HCT116 (cell line): ENCODE results near the gene SGMS1. TPM values are rescaled to one million over a fixed set of nuclear protein-coding genes. Genes with fewer than 3 reads are reported as not detected.

Source experiments
- ATAC-seq: fragments of 200-7000 bp; cut with Tn5 transposase; 2 replicates; pipeline ENCODE4 v1.9.1; 2020; ENCODE audit warnings: mild to moderate bottlenecking, moderate library complexity
- BruUV-seq: library from RNA; stranded (reverse); fragments of 400-500 nt; replicated peaks from 2 replicates; lab custom pipeline; 2021; lab: Mats Ljungman, UMichigan
- CTCF ChIA-PET: fragments of 300-600 bp; sonication (Branson Sonifier 250); formaldehyde crosslinking; loops from one replicate; lab custom pipeline; 2021; ENCODE audit warnings: antibody characterized with exemption; lab: Charles Lee
- POLR2A ChIA-PET: fragments of 300-600, 350-600 bp; sonication (Branson Sonifier 250); formaldehyde crosslinking; loops from one replicate; lab custom pipeline; 2021; ENCODE audit warnings: antibody characterized with exemption; lab: Charles Lee
- RAD21 ChIA-PET, 2 experiments: fragments of 300-600 bp; sonication (Branson Sonifier 250); formaldehyde crosslinking; loops; one replicate each; lab custom pipeline; 2023; ENCODE audit warnings: low total read pairs in 2 of 2; ENCODE audit not compliant: uncharacterized antibody in 2 of 2, unreplicated experiment in 2 of 2, low non-redundant PET in 1 of 2; lab: Charles Lee
- DNase-seq: peaks from one replicate; pipeline ENCODE4 v3.0.0-alpha.2; 2010; ENCODE audit warnings: low read depth, low spot score
- H2AFZ ChIP-seq: fragments of 200-600 bp; shearing (Covaris generic), sonication (generic); 2 replicates; pipeline ENCODE4 v1.6.1; 2017; ENCODE audit warnings: low read depth, mixed run types, mixed read lengths, antibody characterized with exemption, low read length; ENCODE audit not compliant: poor library complexity, severe bottlenecking
- H3K27ac ChIP-seq: 2 replicates; pipeline ENCODE4 v1.5.1; 2012; ENCODE audit warnings: low read depth, low read length
- H3K27me3 ChIP-seq: fragments of 200-600 bp; sonication (generic); 2 replicates; pipeline ENCODE4 v1.6.1; 2016; ENCODE audit warnings: mixed run types, low read length, mixed read lengths; ENCODE audit not compliant: insufficient read depth
- H3K36me3 ChIP-seq, 2 experiments: fragments of 200-500 bp in 1 of 2; fragments of 200-600 bp in 1 of 2; sonication (Bioruptor generic) in 1 of 2; sonication (generic) in 1 of 2; 2 replicates each; pipeline versions ENCODE4 v1.5.1 to v1.6.1; 2014 to 2016; ENCODE audit warnings: low read length in 2 of 2, inconsistent platforms in 1 of 2, mixed read lengths in 1 of 2, mixed run types in 1 of 2; ENCODE audit not compliant: insufficient read depth in 2 of 2, control insufficient read depth in 1 of 2
- H3K4me1 ChIP-seq, 2 experiments: fragments of 200-600 bp in 1 of 2; sonication (generic) in 1 of 2; 2 replicates each; pipeline versions ENCODE4 v1.5.1 to v1.6.1; 2012 to 2017; ENCODE audit warnings: low read length in 2 of 2, inconsistent platforms in 1 of 2, mild to moderate bottlenecking in 1 of 2, mixed read lengths in 1 of 2, mixed run types in 1 of 2, moderate library complexity in 1 of 2; ENCODE audit not compliant: insufficient read depth in 2 of 2, control insufficient read depth in 1 of 2
- H3K4me2 ChIP-seq: fragments of 200-600 bp; sonication (generic); 2 replicates; pipeline ENCODE4 v1.6.1; 2017; ENCODE audit warnings: mixed run types, low read length, mixed read lengths
- H3K4me3 ChIP-seq, 2 experiments: fragments of 200-600 bp in 1 of 2; sonication (generic) in 1 of 2; replicated peaks in 1 of 2; 2 replicates each; pipeline ENCODE4 v1.5.1; 2011 to 2016; ENCODE audit warnings: low read length in 2 of 2, control low read depth in 1 of 2, low read depth in 1 of 2, mild to moderate bottlenecking in 1 of 2, mixed read lengths in 1 of 2, mixed run types in 1 of 2
- H3K79me2 ChIP-seq: fragments of 200-600 bp; sonication (generic); 2 replicates; pipeline ENCODE4 v1.6.1; 2017; ENCODE audit warnings: mild to moderate bottlenecking, mixed run types, low read length, moderate library complexity, mixed read lengths; ENCODE audit not compliant: insufficient read depth
- H3K9ac ChIP-seq: fragments of 200-600 bp; sonication (generic); 2 replicates; pipeline ENCODE4 v1.6.1; 2016; ENCODE audit warnings: low read length, mixed read lengths
- H3K9me2 ChIP-seq: fragments of 200-600 bp; sonication (generic), shearing (Covaris generic); 2 replicates; pipeline ENCODE4 v1.6.1; 2017; ENCODE audit warnings: mixed run types, mild to moderate bottlenecking, moderate library complexity; ENCODE audit not compliant: insufficient read depth
- H3K9me3 ChIP-seq, 2 experiments: fragments of 200-500 bp in 1 of 2; fragments of 200-600 bp in 1 of 2; sonication (Bioruptor generic) in 1 of 2; sonication (generic) in 1 of 2; 2 replicates each; pipeline ENCODE4 v1.6.1; 2014 to 2017; ENCODE audit warnings: low read length in 2 of 2, mixed read lengths in 2 of 2, inconsistent platforms in 1 of 2, low read depth in 1 of 2, mild to moderate bottlenecking in 1 of 2, mixed run types in 1 of 2, moderate library complexity in 1 of 2; ENCODE audit not compliant: control insufficient read depth in 1 of 2, insufficient read depth in 1 of 2
- H4K20me1 ChIP-seq: fragments of 200-600 bp; sonication (generic), shearing (Covaris generic); 2 replicates; pipeline ENCODE4 v1.6.1; 2017; ENCODE audit warnings: mixed run types, mild to moderate bottlenecking, moderate library complexity; ENCODE audit not compliant: insufficient read depth
- ATF3 ChIP-seq: IDR thresholded peaks from 2 replicates; pipeline ENCODE4 v1.6.1; 2012
- CBX3 ChIP-seq: IDR thresholded peaks from 2 replicates; pipeline ENCODE4 v1.6.1; 2012; ENCODE audit warnings: low read depth
- CEBPB ChIP-seq: IDR thresholded peaks from 2 replicates; pipeline ENCODE4 v1.6.1; 2012; ENCODE audit warnings: low read depth
- CTCF ChIP-seq, 3 experiments: fragments of 200-600 bp in 1 of 3; sonication (generic) in 1 of 3; IDR thresholded peaks in 2 of 3; conservative IDR thresholded peaks in 1 of 3; 2 replicates each; pipeline ENCODE4 v1.5.1; 2012 to 2017; ENCODE audit warnings: low read depth in 2 of 3, low read length in 2 of 3, antibody characterized with exemption in 1 of 3, borderline replicate concordance in 1 of 3, control low read depth in 1 of 3, mild to moderate bottlenecking in 1 of 3, mixed read lengths in 1 of 3, mixed run types in 1 of 3, moderate library complexity in 1 of 3; ENCODE audit not compliant: insufficient read depth in 1 of 3
- EGR1 ChIP-seq: IDR thresholded peaks from 2 replicates; pipeline ENCODE4 v1.6.1; 2012; ENCODE audit warnings: low read depth
- FOSL1 ChIP-seq: IDR thresholded peaks from 2 replicates; pipeline ENCODE4 v1.6.1; 2012; ENCODE audit warnings: low read depth
- JUND ChIP-seq: IDR thresholded peaks from 2 replicates; pipeline ENCODE4 v1.6.1; 2012
- POLR2A ChIP-seq: IDR thresholded peaks from 2 replicates; pipeline ENCODE4 v1.7.0; 2011; ENCODE audit warnings: borderline replicate concordance; ENCODE audit not compliant: insufficient read depth, insufficient read length; ENCODE audit errors: extremely low read depth
- POLR2AphosphoS5 ChIP-seq: IDR thresholded peaks from 2 replicates; pipeline ENCODE4 v1.6.1; 2011; ENCODE audit warnings: mild to moderate bottlenecking, low read depth, low read length, moderate library complexity
- RAD21 ChIP-seq: IDR thresholded peaks from 2 replicates; pipeline ENCODE4 v1.6.1; 2012; ENCODE audit warnings: low read depth, mild to moderate bottlenecking
- REST ChIP-seq: IDR thresholded peaks from 2 replicates; pipeline ENCODE4 v1.6.1; 2012; ENCODE audit warnings: low read depth
- SIN3A ChIP-seq: IDR thresholded peaks from 2 replicates; pipeline ENCODE4 v1.6.1; 2012; ENCODE audit warnings: low read depth
- SRF ChIP-seq: IDR thresholded peaks from 2 replicates; pipeline ENCODE4 v1.6.1; 2012; ENCODE audit warnings: low read depth
- YY1 ChIP-seq: IDR thresholded peaks from 2 replicates; pipeline ENCODE4 v1.6.1; 2011; ENCODE audit warnings: low read length, low read depth, moderate library complexity, mild to moderate bottlenecking; ENCODE audit not compliant: insufficient replicate concordance; ENCODE audit errors: extremely low read depth
- ZFX ChIP-seq: fragments of 450-650 bp; IDR thresholded peaks from 2 replicates; pipeline ENCODE4 v1.6.1; 2017
- ZNF274 ChIP-seq: fragments of 200-500 bp; sonication (Bioruptor generic); IDR thresholded peaks from 2 replicates; pipeline ENCODE4 v1.6.1; 2014; ENCODE audit warnings: mild to moderate bottlenecking, low read depth, low read length, inconsistent platforms
- intact Hi-C: fragments of 100-400 bp; cut with micrococcal nuclease; formaldehyde crosslinking; loops from 2 replicates; pipeline ENCODE4 v1.10.0; 2022
- total RNA-seq: library from RNA; stranded (reverse); gene quantifications from one replicate; pipeline ENCODE4 v1.2.1, GENCODE V29; 2021; ENCODE audit not compliant: unreplicated experiment

Gene SGMS1
- total RNA-seq, 1 experiment from 2014 or later, result 29.1 TPM

GRCh38 chr10:50520115-50520514, 103.6 kb downstream of the SGMS1 start:
- POLR2A ChIA-PET, result no interaction called here
- TF ChIP-seq FOSL1 (no peak), SRF (no peak), RAD21 (no peak), ATF3 (no peak), CBX3 (no peak), POLR2A (no peak), ZFX (no peak)
- CTCF ChIA-PET, result no interaction called here

GRCh38 chr10:50517626-50518025, 106.1 kb downstream of the SGMS1 start:
- intact Hi-C loops, result no loop called here
- H4K20me1 ChIP-seq, result no peaks in the 10 kb centered on the region
- TF ChIP-seq POLR2A, result no peak
- no peak for TF ChIP-seq EGR1
- no peak for TF ChIP-seq CTCF (IDR thresholded peaks at IDR 0.05 in 2 of 3, conservative IDR thresholded peaks at IDR 0.05 in 1 of 3; ENCODE audit: borderline replicate concordance in 1 of 3, insufficient read depth in 1 of 3, low read depth in 2 of 3, low read length in 2 of 3)
- no peak for TF ChIP-seq FOSL1
- no peak for TF ChIP-seq CEBPB
- no peak for TF ChIP-seq JUND
- no peak for TF ChIP-seq POLR2AphosphoS5
- no peak for TF ChIP-seq SIN3A
- no peak for TF ChIP-seq REST
- no peak for TF ChIP-seq RAD21
- TF ChIP-seq YY1, result no peak
- TF ChIP-seq ZNF274, result no peak
- TF ChIP-seq ATF3, result no peak

More at GRCh38 chr10:50520115-50520514, 103.6 kb downstream of the SGMS1 start:
- intact Hi-C loops, result no loop called here
- Histone ChIP-seq H3K4me1 (no peaks in the 10 kb centered on the region), H3K9me2 (0 out of 2 replicates have a peak, but pooled peaks cover 5% of the 10 kb centered on the region), H3K79me2 (no peaks in the 10 kb centered on the region), H3K4me2 (no peak overlapping the region), H3K27me3 (no peaks in the 10 kb centered on the region), H3K36me3 (no peaks in the 10 kb centered on the region), H2AFZ (no peak overlapping the region), H3K9ac (no peak overlapping the region), H3K9me3 (no peaks in the 10 kb centered on the region), H3K27ac (no peak overlapping the region), H3K4me3 (no peak overlapping the region), H4K20me1 (no peaks in the 10 kb centered on the region)
- DNase-seq (no peak), ATAC-seq (no peak)
- no TSS peak for BruUV-seq
- RAD21 ChIA-PET, result no interaction called here

More at GRCh38 chr10:50517626-50518025, 106.1 kb downstream of the SGMS1 start:
- H3K4me2 ChIP-seq, result no peak overlapping the region
- no peak overlapping the region for H3K27ac ChIP-seq
- peaks cover 4 to 8% of the 10 kb centered on the region in 2 experiments; a peak in 3 of 4 replicates for H3K4me1 ChIP-seq
- ATAC-seq (no peak), DNase-seq (no peak)
- 0 out of 2 replicates have a peak, but pooled peaks cover 5% of the 10 kb centered on the region for H3K9me2 ChIP-seq
- CTCF ChIA-PET, result no interaction called here
- no peaks in the 10 kb centered on the region for H3K79me2 ChIP-seq
- RAD21 ChIA-PET, result no interaction called here
- POLR2A ChIA-PET, result interaction anchor here (0.8 kb wide), 1 partner anchor 13 kb away, joined by 3 read pairs; no protein-coding TSS in a partner anchor
- no peaks in the 10 kb centered on the region for H3K36me3 ChIP-seq
- H3K9me3 ChIP-seq, result no peaks in the 10 kb centered on the region
- H3K27me3 ChIP-seq, result no peaks in the 10 kb centered on the region
- H2AFZ ChIP-seq, result no peak overlapping the region
- no TSS peak for BruUV-seq
- H3K4me3 ChIP-seq, result no peak overlapping the region
- H3K9ac ChIP-seq, result no peak overlapping the region
